HG03280 (cell line): ENCODE measurements around the gene VWCE.

Experiments
- ATAC-seq: cut with Tn5 transposase; IDR thresholded peaks from one replicate; pipeline ENCODE4 v1.9.1; 2021; ENCODE audit warnings: mild to moderate bottlenecking, moderate library complexity; ENCODE audit not compliant: unreplicated experiment

VWCE gene

GRCh38 chr11:61294717-61295595 lies at the start of gene VWCE:
Gene VWCE, minus strand, starts transcription at chr11:61295316. Its CDS starts 279 bp downstream, at chr11:61295037.
- ATAC-seq: peak; percentile 75

- ATAC-seq: no peak
Measured at GRCh38 chr11:61343792-61344745, 49.0 kb upstream of the VWCE start.

- no peak for ATAC-seq
Measured at GRCh38 chr11:61342207-61342803, 47.2 kb upstream of the VWCE start.

GRCh38 chr11:61341706-61342105 lies 46.6 kb upstream of the VWCE start:
- ATAC-seq: no peak

- ATAC-seq: no peak
Measured at GRCh38 chr11:61340979-61341378, 45.9 kb upstream of the VWCE start.

GRCh38 chr11:61339490-61339878 lies 44.4 kb upstream of the VWCE start:
- no peak for ATAC-seq

- ATAC-seq: no peak
Measured at GRCh38 chr11:61338783-61339489, 43.8 kb upstream of the VWCE start.

- no peak for ATAC-seq
Measured at GRCh38 chr11:61337706-61338470, 42.8 kb upstream of the VWCE start.

- ATAC-seq: peak; percentile 40
Measured at GRCh38 chr11:61336171-61336935, 41.2 kb upstream of the VWCE start.

- ATAC-seq: no peak
Measured at GRCh38 chr11:61335355-61335710, 40.2 kb upstream of the VWCE start.

GRCh38 chr11:61334434-61335354 lies 39.6 kb upstream of the VWCE start:
- no peak for ATAC-seq

GRCh38 chr11:61333550-61334433 lies 38.7 kb upstream of the VWCE start:
- no peak for ATAC-seq

GRCh38 chr11:61332797-61333549 lies 37.9 kb upstream of the VWCE start, which contains the start of the genes DDB1 and TKFC:
Gene DDB1, minus strand, starts transcription at chr11:61333105. Its CDS starts 137 bp downstream, at chr11:61332968.
Gene TKFC, plus strand, starts transcription at chr11:61333228. Its CDS starts 1,501 bp downstream, at chr11:61334729.
- ATAC-seq: peak; percentile 92

GRCh38 chr11:61332281-61332796 lies 37.2 kb upstream of the VWCE start:
- peak; percentile 4 for ATAC-seq

- no peak for ATAC-seq
Measured at GRCh38 chr11:61331651-61332050, 36.5 kb upstream of the VWCE start.

- ATAC-seq: no peak
Measured at GRCh38 chr11:61329871-61330270, 34.8 kb upstream of the VWCE start.
